Cardiac muscle cell (in vitro differentiated cells and primary cell): ENCODE results near the gene PKD2L2. TPM values are rescaled to one million over a fixed set of nuclear protein-coding genes. Genes with fewer than 3 reads are reported as not detected.
A peak's percentile ranks its signal among the peaks of the same experiment; 100 is the strongest.

Experiments
- DNase-seq, 2 donors: peaks; one replicate each; pipeline versions ENCODE4 v3.0.0 to v3.0.0-alpha.2; 2010 to 2017; ENCODE audit warnings: low read depth in 1 of 2, low spot score in 1 of 2
- H3K27ac ChIP-seq: fragments of 200-600 bp; sonication (generic); 2 replicates; pipeline ENCODE4 v1.5.1; 2016
- H3K27me3 ChIP-seq: fragments of 200-600 bp; sonication (generic); 2 replicates; pipeline ENCODE4 v1.6.0; 2016; ENCODE audit warnings: control low read depth
- H3K36me3 ChIP-seq: fragments of 200-600 bp; sonication (generic); 2 replicates; pipeline ENCODE4 v1.5.1; 2016; ENCODE audit warnings: control low read depth
- H3K4me1 ChIP-seq: fragments of 200-600 bp; sonication (generic); 2 replicates; pipeline ENCODE4 v1.8.1; 2017; ENCODE audit warnings: low read depth, mild to moderate bottlenecking, mixed run types
- H3K4me3 ChIP-seq: fragments of 200-600 bp; sonication (generic); 2 replicates; pipeline ENCODE4 v1.5.1; 2016; ENCODE audit warnings: mild to moderate bottlenecking
- H3K9me3 ChIP-seq: fragments of 200-600 bp; sonication (generic); 2 replicates; pipeline ENCODE4 v1.5.1; 2017; ENCODE audit warnings: low read depth, mild to moderate bottlenecking, control low read depth
- CTCF ChIP-seq: IDR thresholded peaks from 2 replicates; pipeline ENCODE4 v1.5.1; 2012; ENCODE audit warnings: low read depth, mild to moderate bottlenecking, low read length
- polyA plus RNA-seq: library from polyadenylated mRNA; unstranded; fragments of >200 nt; fragmentation: Nextera tagmentation; extraction: Ambion mirVana; gene quantifications from 2 replicates; pipeline ENCODE4 v1.2.1, GENCODE V29; 2016
- total RNA-seq: library from RNA; depleted of rRNA; stranded (reverse); fragments of >200 nt; gene quantifications from 2 replicates; pipeline ENCODE4 v1.2.3, GENCODE V29; 2016

PKD2L2 gene
- total and polyA plus RNA-seq, 2 experiments from 2014 or later: not detected

- peaks cover 78% of the 10 kb centered on the region for H3K36me3 ChIP-seq
- no peaks in the 10 kb centered on the region for H3K9me3 ChIP-seq
- H3K4me3 ChIP-seq: no peak overlapping the region
Observed at GRCh38 chr5:137945825-137946224, 56.6 kb downstream of the PKD2L2 start.

GRCh38 chr5:137954131-137954879 lies 65.0 kb downstream of the PKD2L2 start:
- peaks cover under 1% of the 10 kb centered on the region for H3K4me1 ChIP-seq
- H3K9me3 ChIP-seq: no peaks in the 10 kb centered on the region
- no peak for TF ChIP-seq CTCF
- peak; percentile 15 to 96 for DNase-seq
- no peaks in the 10 kb centered on the region for H3K27me3 ChIP-seq
- no peak overlapping the region for H3K4me3 ChIP-seq
- peaks cover 16% of the 10 kb centered on the region for H3K36me3 ChIP-seq
- H3K27ac ChIP-seq: peak overlapping the region; percentile 42

More at GRCh38 chr5:137945825-137946224, 56.6 kb downstream of the PKD2L2 start:
- no peaks in the 10 kb centered on the region for H3K4me1 ChIP-seq
- no peak overlapping the region for H3K27ac ChIP-seq
- H3K27me3 ChIP-seq: no peaks in the 10 kb centered on the region
- TF ChIP-seq CTCF: no peak
- no peak for DNase-seq

GRCh38 chr5:137957948-137958347 lies 68.7 kb downstream of the PKD2L2 start:
- H3K4me1 ChIP-seq: peaks cover 7% of the 10 kb centered on the region
- no peak overlapping the region for H3K4me3 ChIP-seq
- H3K27ac ChIP-seq: no peak overlapping the region
- DNase-seq: peak in 1 of 2 donors; percentile 33
- no peaks in the 10 kb centered on the region for H3K9me3 ChIP-seq
- H3K36me3 ChIP-seq: peaks cover 22% of the 10 kb centered on the region
- no peak for TF ChIP-seq CTCF
- H3K27me3 ChIP-seq: no peaks in the 10 kb centered on the region

GRCh38 chr5:137959488-137959887 lies 70.2 kb downstream of the PKD2L2 start:
- no peaks in the 10 kb centered on the region for H3K9me3 ChIP-seq
- H3K36me3 ChIP-seq: peaks cover 19% of the 10 kb centered on the region
- peak overlapping the region; percentile 19 for H3K27ac ChIP-seq
- H3K27me3 ChIP-seq: no peaks in the 10 kb centered on the region
- no peak for DNase-seq
- no peak for TF ChIP-seq CTCF
- H3K4me1 ChIP-seq: peaks cover 7% of the 10 kb centered on the region
- H3K4me3 ChIP-seq: no peak overlapping the region

- no peaks in the 10 kb centered on the region for H3K9me3 ChIP-seq
- H3K27ac ChIP-seq: peak overlapping the region; percentile 19
- peaks cover 19% of the 10 kb centered on the region for H3K36me3 ChIP-seq
- peak in 1 of 2 donors; percentile 18 for DNase-seq
- H3K4me3 ChIP-seq: no peak overlapping the region
- no peaks in the 10 kb centered on the region for H3K27me3 ChIP-seq
- H3K4me1 ChIP-seq: peaks cover 7% of the 10 kb centered on the region
- no peak for TF ChIP-seq CTCF
Observed at GRCh38 chr5:137960141-137960540, 70.9 kb downstream of the PKD2L2 start.
